ENCODE results near the gene PTPN18. TPM values are rescaled to one million over a fixed set of nuclear protein-coding genes. Genes with fewer than 3 reads are reported as not detected.

The PTPN18 gene
- total RNA-seq, 1 experiment from 2014 or later, result 16.3 TPM

DNA sequence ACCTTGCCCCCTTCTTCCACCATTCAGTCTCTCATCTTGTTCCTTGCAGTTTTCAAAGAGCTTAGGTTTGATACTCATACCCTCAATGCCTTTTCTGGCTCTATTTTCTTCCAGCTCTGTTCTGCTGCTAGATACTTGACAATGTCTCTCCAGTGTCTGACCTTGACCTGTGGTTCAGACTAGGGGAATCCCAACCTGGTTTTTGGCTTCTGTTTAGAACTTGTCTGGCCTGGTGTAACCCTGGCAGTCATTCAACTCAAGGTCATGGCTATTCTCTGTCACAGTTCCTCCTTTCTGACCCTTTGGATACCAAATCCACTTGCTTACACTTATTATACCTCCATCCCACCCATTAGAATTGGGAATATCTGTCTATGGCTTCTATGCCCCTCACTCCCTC is 45.0 kb upstream of the PTPN18 start:
- DNase-seq, result no peak
- no peaks in the 10 kb centered on the region for H3K9me3 Mint-ChIP-seq
- no peak overlapping the region for H3K4me2 ChIP-seq (ENCODE audit: insufficient read depth, insufficient read length, low read length)
- no peaks in the 10 kb centered on the region for H3K79me1 ChIP-seq (ENCODE audit: insufficient read depth, low read depth, low read length, poor library complexity, severe bottlenecking)
- no peaks in the 10 kb centered on the region for H3K4me1 ChIP-seq (ENCODE audit: insufficient read depth, low read length)
- no peak overlapping the region for H3K18ac ChIP-seq (ENCODE audit: insufficient read length, low read depth, low read length)
- H3K14ac ChIP-seq (ENCODE audit: insufficient read depth, low read length), result no peak overlapping the region
- H2BK12ac ChIP-seq (ENCODE audit: insufficient read length, low read depth, low read length), result no peak overlapping the region
- no peak overlapping the region for H3K27ac ChIP-seq (ENCODE audit: insufficient read length, low read depth, low read length)
- no peaks in the 10 kb centered on the region for H3K27me3 ChIP-seq (ENCODE audit: insufficient read depth, low read length)
- no peak overlapping the region for H3K4me3 Mint-ChIP-seq
- H3K4ac ChIP-seq (ENCODE audit: low read depth, low read length), result no peak overlapping the region
- H2AK5ac ChIP-seq (ENCODE audit: insufficient read length, low read length), result no peak overlapping the region
- H3K23ac ChIP-seq (ENCODE audit: insufficient read length, low read depth, low read length), result no peak overlapping the region
- no peak overlapping the region for H3T11ph ChIP-seq (ENCODE audit: low read length)
- no peak overlapping the region for H3K27ac Mint-ChIP-seq
- H2BK20ac ChIP-seq (ENCODE audit: low read depth, low read length, poor library complexity, severe bottlenecking), result no peak overlapping the region
- no peaks in the 10 kb centered on the region for H3K23me2 ChIP-seq (ENCODE audit: insufficient read length, low read depth, low read length, poor library complexity, severe bottlenecking)
- H2BK5ac ChIP-seq (ENCODE audit: insufficient read length, low read length), result no peak overlapping the region
- H3K36me3 Mint-ChIP-seq (ENCODE audit: insufficient read depth in 1 of 3, low read depth in 3 of 3), result no peaks in the 10 kb centered on the region
- H3K4me1 Mint-ChIP-seq, result no peaks in the 10 kb centered on the region
- TF ChIP-seq, protein P1, sequence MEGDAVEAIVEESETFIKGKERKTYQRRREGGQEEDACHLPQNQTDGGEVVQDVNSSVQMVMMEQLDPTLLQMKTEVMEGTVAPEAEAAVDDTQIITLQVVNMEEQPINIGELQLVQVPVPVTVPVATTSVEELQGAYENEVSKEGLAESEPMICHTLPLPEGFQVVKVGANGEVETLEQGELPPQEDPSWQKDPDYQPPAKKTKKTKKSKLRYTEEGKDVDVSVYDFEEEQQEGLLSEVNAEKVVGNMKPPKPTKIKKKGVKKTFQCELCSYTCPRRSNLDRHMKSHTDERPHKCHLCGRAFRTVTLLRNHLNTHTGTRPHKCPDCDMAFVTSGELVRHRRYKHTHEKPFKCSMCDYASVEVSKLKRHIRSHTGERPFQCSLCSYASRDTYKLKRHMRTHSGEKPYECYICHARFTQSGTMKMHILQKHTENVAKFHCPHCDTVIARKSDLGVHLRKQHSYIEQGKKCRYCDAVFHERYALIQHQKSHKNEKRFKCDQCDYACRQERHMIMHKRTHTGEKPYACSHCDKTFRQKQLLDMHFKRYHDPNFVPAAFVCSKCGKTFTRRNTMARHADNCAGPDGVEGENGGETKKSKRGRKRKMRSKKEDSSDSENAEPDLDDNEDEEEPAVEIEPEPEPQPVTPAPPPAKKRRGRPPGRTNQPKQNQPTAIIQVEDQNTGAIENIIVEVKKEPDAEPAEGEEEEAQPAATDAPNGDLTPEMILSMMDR (conservative IDR thresholded peaks at IDR 0.05), result no peak
- no peak overlapping the region for H4K8ac ChIP-seq (replicated peaks; ENCODE audit: insufficient read length, low read depth, low read length)
- no peaks in the 10 kb centered on the region for H4K20me1 ChIP-seq (ENCODE audit: control insufficient read depth, insufficient read depth, insufficient read length)
- H3K27me3 Mint-ChIP-seq (ENCODE audit: low read depth), result peaks cover 19% of the 10 kb centered on the region
- no peak overlapping the region for H2BK15ac ChIP-seq (ENCODE audit: low read depth, low read length)
- no peak overlapping the region for H3K56ac ChIP-seq (ENCODE audit: insufficient read length, low read depth, low read length)
- H3K79me2 ChIP-seq (ENCODE audit: insufficient read depth, low read length), result no peaks in the 10 kb centered on the region
- H4K5ac ChIP-seq (ENCODE audit: insufficient read length, low read depth, low read length), result no peak overlapping the region
- no peak overlapping the region for H4K91ac ChIP-seq (ENCODE audit: insufficient read length, low read depth, low read length)
- no peaks in the 10 kb centered on the region for H3K9me3 ChIP-seq (ENCODE audit: control insufficient read depth, low read depth, low read length)
- H2AFZ ChIP-seq (ENCODE audit: low read length), result no peak overlapping the region
- no peak overlapping the region for H2BK120ac ChIP-seq (ENCODE audit: low read depth, low read length, poor library complexity, severe bottlenecking)
- no peak overlapping the region for H3K9ac ChIP-seq (ENCODE audit: extremely low read depth, insufficient read length, low read length)
